Mucosa of stomach (tissue), 1 donor: ENCODE data around the gene IL19.

ENCODE experiments used
- H3K27me3 ChIP-seq: one replicate; pipeline ENCODE4 v1.7.0; 2013; ENCODE audit warnings: mild to moderate bottlenecking, low read length; ENCODE audit not compliant: control insufficient read depth, insufficient read depth
- H3K36me3 ChIP-seq: one replicate; pipeline ENCODE4 v1.7.0; 2013; ENCODE audit warnings: low read length; ENCODE audit not compliant: control insufficient read depth, insufficient read depth
- H3K4me1 ChIP-seq: one replicate; pipeline ENCODE4 v1.7.0; 2013; ENCODE audit warnings: mild to moderate bottlenecking, low read length; ENCODE audit not compliant: control insufficient read depth, insufficient read depth
- H3K4me3 ChIP-seq: one replicate; pipeline ENCODE4 v1.7.0; 2013; ENCODE audit warnings: low read length
- H3K9ac ChIP-seq: one replicate; pipeline ENCODE4 v1.7.0; 2013; ENCODE audit warnings: mild to moderate bottlenecking, low read length, moderate library complexity
- H3K9me3 ChIP-seq: one replicate; pipeline ENCODE4 v1.7.0; 2013; ENCODE audit warnings: mild to moderate bottlenecking, low read length, moderate library complexity; ENCODE audit not compliant: control insufficient read depth
- donor health status: Pancreatic carcinoma.

Gene IL19

GRCh38 chr1:206833106-206833680 lies 62.6 kb downstream of the IL19 start:
- H3K4me1 ChIP-seq: peaks cover 37% of the 10 kb centered on the region
- no peak overlapping the region for H3K4me3 ChIP-seq
- H3K27me3 ChIP-seq: no peaks in the 10 kb centered on the region
- H3K9me3 ChIP-seq: no peaks in the 10 kb centered on the region
- no peaks in the 10 kb centered on the region for H3K36me3 ChIP-seq
- H3K9ac ChIP-seq: no peak overlapping the region

GRCh38 chr1:206833801-206834200 lies 63.2 kb downstream of the IL19 start:
- Histone ChIP-seq H3K36me3 (no peaks in the 10 kb centered on the region), H3K4me3 (no peak overlapping the region), H3K4me1 (peaks cover 37% of the 10 kb centered on the region), H3K9ac (no peak overlapping the region), H3K27me3 (no peaks in the 10 kb centered on the region), H3K9me3 (no peaks in the 10 kb centered on the region)

GRCh38 chr1:206834217-206834616 lies 63.6 kb downstream of the IL19 start:
- Histone ChIP-seq H3K27me3 (no peaks in the 10 kb centered on the region), H3K36me3 (no peaks in the 10 kb centered on the region), H3K9me3 (no peaks in the 10 kb centered on the region), H3K4me3 (no peak overlapping the region), H3K4me1 (peaks cover 37% of the 10 kb centered on the region), H3K9ac (no peak overlapping the region)

DNA sequence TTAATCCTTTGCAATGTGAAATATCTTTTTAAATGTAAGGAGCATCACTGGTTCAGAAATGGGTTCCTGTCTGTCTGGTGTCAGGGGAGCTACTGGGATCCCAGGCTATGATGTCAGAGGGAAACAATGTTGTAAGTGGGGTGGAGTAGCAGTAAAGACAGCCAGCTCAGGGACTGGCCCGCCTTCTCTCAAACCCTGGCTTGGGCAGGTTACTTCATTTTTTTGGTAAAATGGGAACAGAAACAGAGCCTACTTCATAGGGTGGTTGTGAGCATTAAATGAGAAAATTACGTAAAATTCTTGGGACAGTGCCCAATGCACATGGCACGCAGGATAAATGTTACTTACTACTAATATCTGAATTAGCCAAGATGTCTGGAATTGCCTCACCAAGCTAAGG lies 64.1 kb downstream of the IL19 start:
- Histone ChIP-seq H3K9ac (no peak overlapping the region), H3K9me3 (no peaks in the 10 kb centered on the region), H3K4me1 (peaks cover 33% of the 10 kb centered on the region), H3K27me3 (no peaks in the 10 kb centered on the region), H3K4me3 (no peak overlapping the region), H3K36me3 (no peaks in the 10 kb centered on the region)

DNA sequence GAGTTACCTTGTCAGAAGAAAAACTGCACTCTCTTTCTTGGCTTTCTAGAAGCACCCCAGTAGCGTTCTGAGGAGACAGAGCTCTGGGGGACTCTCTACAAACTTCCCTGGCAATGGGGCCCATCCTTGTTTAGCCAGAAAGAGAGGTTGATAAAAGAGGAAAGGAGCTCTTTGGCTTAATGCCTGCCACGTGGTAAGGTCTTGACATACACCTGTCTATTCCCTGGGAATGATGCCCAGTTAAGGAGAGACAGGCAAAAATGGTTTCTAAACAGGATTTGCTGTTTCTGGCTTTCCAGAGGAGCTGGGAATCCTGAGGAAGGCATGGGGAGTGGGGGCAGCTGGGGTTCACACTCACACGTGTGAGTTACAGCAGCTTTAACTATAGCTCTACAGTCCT lies 64.6 kb downstream of the IL19 start:
- no peaks in the 10 kb centered on the region for H3K27me3 ChIP-seq
- H3K36me3 ChIP-seq: no peaks in the 10 kb centered on the region
- H3K9ac ChIP-seq: no peak overlapping the region
- H3K9me3 ChIP-seq: no peaks in the 10 kb centered on the region
- H3K4me3 ChIP-seq: no peak overlapping the region
- H3K4me1 ChIP-seq: peaks cover 28% of the 10 kb centered on the region

GRCh38 chr1:206836111-206836510 lies 65.5 kb downstream of the IL19 start:
- no peak overlapping the region for H3K9ac ChIP-seq
- no peaks in the 10 kb centered on the region for H3K36me3 ChIP-seq
- peaks cover 28% of the 10 kb centered on the region for H3K4me1 ChIP-seq

DNA sequence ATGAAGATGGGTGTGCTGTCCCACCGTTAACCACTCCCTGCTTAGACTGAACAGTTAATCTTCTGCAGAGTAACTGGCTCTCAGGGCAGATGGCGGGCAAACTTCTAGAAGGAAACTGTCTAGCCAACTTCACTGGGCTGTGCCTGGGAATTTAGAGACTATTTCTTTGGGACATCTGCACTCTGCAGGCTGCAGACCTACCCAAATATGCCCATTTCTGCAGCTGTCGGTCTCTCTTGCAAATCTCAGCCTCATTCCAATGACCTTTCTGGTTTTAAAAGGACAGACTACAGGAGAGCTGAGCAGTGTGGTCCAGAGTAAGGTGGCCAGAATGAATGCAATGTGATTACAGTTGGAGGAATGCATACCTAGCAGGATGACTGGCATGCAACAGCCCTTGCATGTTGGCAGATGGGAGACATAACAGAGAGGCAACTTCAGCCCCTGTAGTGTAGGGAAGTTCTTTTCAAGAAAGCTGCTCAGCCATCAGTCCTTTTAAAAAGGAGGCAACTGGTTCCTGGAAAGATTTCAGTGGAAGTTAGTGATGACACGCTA lies 68.5 kb downstream of the IL19 start:
- Histone ChIP-seq H3K9ac (no peak overlapping the region), H3K4me1 (peaks cover 19% of the 10 kb centered on the region), H3K4me3 (no peak overlapping the region), H3K27me3 (no peaks in the 10 kb centered on the region), H3K36me3 (no peaks in the 10 kb centered on the region), H3K9me3 (no peaks in the 10 kb centered on the region)

More at GRCh38 chr1:206836111-206836510, 65.5 kb downstream of the IL19 start:
- Histone ChIP-seq H3K27me3 (no peaks in the 10 kb centered on the region), H3K4me3 (no peak overlapping the region), H3K9me3 (no peaks in the 10 kb centered on the region)

DNA sequence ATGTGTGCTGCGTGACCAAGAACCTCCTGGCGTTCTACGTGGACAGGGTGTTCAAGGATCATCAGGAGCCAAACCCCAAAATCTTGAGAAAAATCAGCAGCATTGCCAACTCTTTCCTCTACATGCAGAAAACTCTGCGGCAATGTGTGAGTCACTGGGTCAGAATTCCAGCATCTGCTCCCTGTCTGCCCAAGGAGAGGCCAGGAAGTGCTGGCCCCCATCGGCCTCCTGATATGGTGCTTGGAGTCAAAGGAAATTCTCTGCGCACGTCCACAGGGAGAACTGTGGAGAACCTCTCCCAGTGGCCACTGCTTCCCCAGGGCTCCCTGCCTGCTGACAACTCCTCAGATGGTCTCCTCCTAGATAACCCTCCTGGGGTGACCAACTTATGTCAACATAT lies 69.3 kb downstream of the IL19 start:
- Histone ChIP-seq H3K9me3 (no peaks in the 10 kb centered on the region), H3K4me1 (peaks cover 13% of the 10 kb centered on the region), H3K27me3 (no peaks in the 10 kb centered on the region), H3K9ac (no peak overlapping the region), H3K4me3 (no peak overlapping the region), H3K36me3 (no peaks in the 10 kb centered on the region)

- no peaks in the 10 kb centered on the region for H3K27me3 ChIP-seq
- H3K9ac ChIP-seq: no peak overlapping the region
- peaks cover 13% of the 10 kb centered on the region for H3K4me1 ChIP-seq
- no peaks in the 10 kb centered on the region for H3K36me3 ChIP-seq
- H3K9me3 ChIP-seq: no peaks in the 10 kb centered on the region
- H3K4me3 ChIP-seq: no peak overlapping the region
Observed at GRCh38 chr1:206841609-206842323, 71.2 kb downstream of the IL19 start.

DNA sequence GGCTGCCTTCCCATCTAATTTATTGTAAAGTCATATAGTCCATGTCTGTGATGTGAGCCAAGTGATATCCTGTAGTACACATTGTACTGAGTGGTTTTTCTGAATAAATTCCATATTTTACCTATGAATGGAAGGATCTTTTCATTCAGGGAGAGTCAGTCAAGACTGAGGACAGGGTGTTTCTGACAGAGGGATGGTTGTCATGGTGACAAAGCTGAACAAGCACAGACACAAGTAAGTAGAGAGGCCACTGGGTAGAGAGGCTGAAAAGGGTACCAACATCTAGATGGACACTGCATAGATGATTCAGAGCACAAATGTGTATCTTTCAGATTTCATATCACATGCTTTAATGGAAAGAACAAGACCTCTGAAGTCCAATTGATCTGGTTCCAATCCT lies 72.3 kb downstream of the IL19 start:
- Histone ChIP-seq H3K9ac (no peak overlapping the region), H3K4me1 (peaks cover 18% of the 10 kb centered on the region), H3K9me3 (no peaks in the 10 kb centered on the region), H3K27me3 (no peaks in the 10 kb centered on the region), H3K4me3 (no peak overlapping the region), H3K36me3 (no peaks in the 10 kb centered on the region)

DNA sequence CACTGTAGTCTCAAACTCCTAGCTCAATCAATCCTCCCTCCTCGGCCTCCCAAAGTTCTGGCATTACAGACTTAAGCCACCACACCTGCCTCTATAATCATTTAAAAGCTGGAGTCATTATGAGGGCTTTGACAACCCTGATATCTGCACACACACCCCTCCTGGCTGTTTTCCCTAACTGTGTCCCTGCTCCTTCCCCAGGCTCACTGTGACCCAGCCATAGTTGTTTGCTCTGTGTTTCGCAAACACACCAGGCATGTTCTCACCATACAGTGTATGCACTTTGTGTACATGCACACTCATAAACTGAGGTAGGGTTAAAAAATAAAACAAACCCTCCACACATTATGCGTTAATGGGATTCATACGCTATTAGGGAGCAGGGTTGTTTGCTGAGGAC lies 73.1 kb downstream of the IL19 start:
- Histone ChIP-seq H3K4me1 (peaks cover 19% of the 10 kb centered on the region), H3K9ac (no peak overlapping the region), H3K4me3 (no peak overlapping the region), H3K27me3 (no peaks in the 10 kb centered on the region), H3K9me3 (no peaks in the 10 kb centered on the region), H3K36me3 (no peaks in the 10 kb centered on the region)

DNA sequence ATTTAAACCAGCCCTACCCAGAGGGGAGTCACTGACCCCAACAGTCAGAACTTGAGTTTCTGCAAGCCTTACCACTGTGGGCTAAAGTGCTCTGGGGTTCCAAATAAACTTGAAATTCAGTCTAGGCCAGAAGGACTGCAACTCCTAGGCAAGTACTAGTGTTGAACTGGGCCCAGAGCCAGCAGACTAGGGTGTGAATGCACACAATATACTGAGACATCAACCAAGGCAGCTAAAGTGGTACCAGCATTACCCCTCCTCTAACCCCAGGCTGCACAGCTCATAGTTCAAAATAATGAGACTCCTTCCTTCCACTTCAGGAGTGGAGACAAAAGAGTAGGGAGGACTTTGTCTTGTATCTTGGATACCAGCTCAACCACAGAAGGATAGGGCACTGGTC lies 75.9 kb downstream of the IL19 start:
- Histone ChIP-seq H3K4me1 (peaks cover 19% of the 10 kb centered on the region), H3K27me3 (no peaks in the 10 kb centered on the region), H3K9ac (no peak overlapping the region), H3K4me3 (no peak overlapping the region), H3K36me3 (no peaks in the 10 kb centered on the region), H3K9me3 (no peaks in the 10 kb centered on the region)
